ENCODE results near the gene COL5A2.

GRCh38 chr2:188983427-188984064, 196.0 kb downstream of the COL5A2 start:
- no peak for TF ChIP-seq CTCF (IDR thresholded peaks at IDR 0.05)
- TF ChIP-seq POLR2A (IDR thresholded peaks at IDR 0.05) = no peak

Data from lower leg skin (tissue), 3 donors.